Thyroid gland (tissue), 4 donors: ENCODE measurements around the gene ATP6V0D1. TPM values are rescaled to one million over a fixed set of nuclear protein-coding genes. Genes with fewer than 3 reads are reported as not detected.

Source experiments
- DNase-seq, 2 donors: peaks; one replicate each; pipeline ENCODE4 v3.0.0-alpha.2; 2019
- H3K27ac ChIP-seq, 3 donors: fragments of 200-600 bp; sonication (generic); 1 replicate in 2 of 3; 2 replicates in 1 of 3; pipeline ENCODE4 v1.5.1; 2016 to 2019; ENCODE audit warnings: mild to moderate bottlenecking in 1 of 3, moderate library complexity in 1 of 3
- H3K27me3 ChIP-seq: fragments of 200-600 bp; sonication (generic); one replicate; pipeline ENCODE4 v1.5.1; 2019
- H3K36me3 ChIP-seq, 2 donors: fragments of 200-600 bp; sonication (generic); one replicate each; pipeline ENCODE4 v1.5.1; 2016 to 2019
- H3K4me1 ChIP-seq, 2 donors: fragments of 200-600 bp; sonication (generic); one replicate each; pipeline ENCODE4 v1.5.1; 2017 to 2019
- H3K4me3 ChIP-seq, 3 donors: fragments of 200-600 bp; sonication (generic); replicated peaks in 1 of 3; 1 replicate in 2 of 3; 2 replicates in 1 of 3; pipeline ENCODE4 v1.5.1; 2016; ENCODE audit warnings: mild to moderate bottlenecking in 1 of 3
- H3K9me3 ChIP-seq: fragments of 200-600 bp; sonication (generic); one replicate; pipeline ENCODE4 v1.5.1; 2017
- CTCF ChIP-seq, 6 experiments: fragments of 200-600 bp in 3 of 6; fragments of 450-650 bp in 3 of 6; sonication (generic) in 3 of 6; IDR thresholded peaks; one replicate each; pipeline ENCODE4 v1.5.1; 2016 to 2019; ENCODE audit warnings: antibody characterized with exemption in 6 of 6, mild to moderate bottlenecking in 2 of 6, inconsistent platforms in 1 of 6, moderate library complexity in 1 of 6
- POLR2A ChIP-seq, 2 donors: fragments of 450-650 bp; IDR thresholded peaks; one replicate each; pipeline ENCODE4 v1.6.1; 2017; ENCODE audit warnings: antibody characterized with exemption in 2 of 2, mild to moderate bottlenecking in 2 of 2, moderate library complexity in 1 of 2
- WGBS, 2 donors: methylation state at CpG; one replicate each; pipeline ENCODE4 v1.1.5; 2017; 5-methylcytosine and 5-hydroxymethylcytosine counted together
- intact Hi-C: fragments of 100-400 bp; cut with DNase I; formaldehyde crosslinking; loops from one replicate; pipeline ENCODE4 v1.15.1; 2023
- total RNA-seq, 4 donors: library from RNA; depleted of rRNA; stranded (reverse); fragments of >200 nt; gene quantifications; one replicate each; pipeline ENCODE4 v1.2.3, GENCODE V29; 2016

The ATP6V0D1 gene
- total RNA-seq, 4 donors from 2014 or later: 110 to 238 (median 142) TPM

GRCh38 chr16:67519242-67519641 lies 38.3 kb upstream of the ATP6V0D1 start:
- no peaks in the 10 kb centered on the region for H3K9me3 ChIP-seq
- no peaks in the 10 kb centered on the region for H3K27me3 ChIP-seq
- H3K4me3 ChIP-seq: no peak overlapping the region
- intact Hi-C loops: no loop called here
- peaks cover 0 to 9% of the 10 kb centered on the region in 2 donors for H3K4me1 ChIP-seq
- no peaks in the 10 kb centered on the region for H3K36me3 ChIP-seq
- TF ChIP-seq CTCF (IDR thresholded peaks at IDR 0.05) (no peak), POLR2A (IDR thresholded peaks at IDR 0.05) (no peak)
- H3K27ac ChIP-seq: no peak overlapping the region
- no peak for DNase-seq
- WGBS, 2 donors: 71 to 85% methylated on average over 4 of the region's 4 CpGs

GRCh38 chr16:67518676-67519075 lies 37.7 kb upstream of the ATP6V0D1 start:
- no peak overlapping the region for H3K27ac ChIP-seq

GRCh38 chr16:67517661-67518423 lies 36.9 kb upstream of the ATP6V0D1 start:
- TF ChIP-seq CTCF (IDR thresholded peaks at IDR 0.05) (no peak), POLR2A (IDR thresholded peaks at IDR 0.05) (no peak)
- 79 to 81% methylated on average over 6 to 11 of the region's 11 CpGs for WGBS, 2 donors
- H3K27ac ChIP-seq: no peak overlapping the region

More at GRCh38 chr16:67518676-67519075, 37.7 kb upstream of the ATP6V0D1 start:
- DNase-seq: no peak
- TF ChIP-seq POLR2A (IDR thresholded peaks at IDR 0.05) (no peak), CTCF (IDR thresholded peaks at IDR 0.05) (no peak)
- peaks cover 0 to 9% of the 10 kb centered on the region in 2 donors for H3K4me1 ChIP-seq
- no peak overlapping the region for H3K4me3 ChIP-seq
- 87 to 91% methylated on average over 8 of the region's 8 CpGs for WGBS, 2 donors
- no peaks in the 10 kb centered on the region for H3K27me3 ChIP-seq
- H3K9me3 ChIP-seq: no peaks in the 10 kb centered on the region
- intact Hi-C loops: no loop called here
- H3K36me3 ChIP-seq: no peaks in the 10 kb centered on the region

GRCh38 chr16:67517155-67517445 lies 36.1 kb upstream of the ATP6V0D1 start:
- DNase-seq: no peak
- no peaks in the 10 kb centered on the region for H3K9me3 ChIP-seq
- TF ChIP-seq CTCF (IDR thresholded peaks at IDR 0.05) (no peak), POLR2A (IDR thresholded peaks at IDR 0.05) (no peak)
- WGBS, 2 donors: 91 to 95% methylated on average over 3 of the region's 3 CpGs
- no peaks in the 10 kb centered on the region for H3K27me3 ChIP-seq
- H3K4me1 ChIP-seq: peaks cover 0 to 9% of the 10 kb centered on the region in 2 donors
- H3K4me3 ChIP-seq: no peak overlapping the region
- no peaks in the 10 kb centered on the region for H3K36me3 ChIP-seq
- intact Hi-C loops: no loop called here
- no peak overlapping the region for H3K27ac ChIP-seq

More at GRCh38 chr16:67517661-67518423, 36.9 kb upstream of the ATP6V0D1 start:
- H3K36me3 ChIP-seq: no peaks in the 10 kb centered on the region
- H3K9me3 ChIP-seq: no peaks in the 10 kb centered on the region
- intact Hi-C loops: no loop called here
- no peak overlapping the region for H3K4me3 ChIP-seq
- DNase-seq: no peak
- peaks cover 0 to 9% of the 10 kb centered on the region in 2 donors for H3K4me1 ChIP-seq
- H3K27me3 ChIP-seq: no peaks in the 10 kb centered on the region

- H3K27me3 ChIP-seq: no peaks in the 10 kb centered on the region
- intact Hi-C loops: no loop called here
- H3K27ac ChIP-seq: no peak overlapping the region
- no peak for TF ChIP-seq POLR2A (IDR thresholded peaks at IDR 0.05)
- no peak for TF ChIP-seq CTCF (IDR thresholded peaks at IDR 0.05)
- peaks cover 0 to 6% of the 10 kb centered on the region in 2 donors for H3K4me1 ChIP-seq
- 82 to 88% methylated on average over 12 of the region's 12 CpGs for WGBS, 2 donors
- H3K4me3 ChIP-seq: no peak overlapping the region
- H3K9me3 ChIP-seq: no peaks in the 10 kb centered on the region
- H3K36me3 ChIP-seq: no peaks in the 10 kb centered on the region
- no peak for DNase-seq
These were observed 35.6 kb upstream of the ATP6V0D1 start for GRCh38 chr16:67516296-67517154.
